Measurements from ENCODE around the gene DAPK1.

GRCh38 chr9:87491523-87491922, 6.1 kb upstream of the DAPK1 start:
- TF ChIP-seq POLR2A (IDR thresholded peaks at IDR 0.05; ENCODE audit: low read length) (no peak), GATA1 (IDR thresholded peaks at IDR 0.05; ENCODE audit: low read depth, low read length) (no peak)

Data from erythroblast (primary cell).